HCT116 (cell line): Measurements from ENCODE around the gene MXRA7. TPM values are rescaled to one million over a fixed set of nuclear protein-coding genes. Genes with fewer than 3 reads are reported as not detected.

ENCODE experiments used
- ATAC-seq: fragments of 200-7000 bp; cut with Tn5 transposase; 2 replicates; pipeline ENCODE4 v1.9.1; 2020; ENCODE audit warnings: mild to moderate bottlenecking, moderate library complexity
- BruUV-seq: library from RNA; stranded (reverse); fragments of 400-500 nt; replicated peaks from 2 replicates; lab custom pipeline; 2021; lab: Mats Ljungman, UMichigan
- CTCF ChIA-PET: fragments of 300-600 bp; sonication (Branson Sonifier 250); formaldehyde crosslinking; loops from one replicate; lab custom pipeline; 2021; ENCODE audit warnings: antibody characterized with exemption; lab: Charles Lee
- POLR2A ChIA-PET: fragments of 300-600, 350-600 bp; sonication (Branson Sonifier 250); formaldehyde crosslinking; loops from one replicate; lab custom pipeline; 2021; ENCODE audit warnings: antibody characterized with exemption; lab: Charles Lee
- RAD21 ChIA-PET, 2 experiments: fragments of 300-600 bp; sonication (Branson Sonifier 250); formaldehyde crosslinking; loops; one replicate each; lab custom pipeline; 2023; ENCODE audit warnings: low total read pairs in 2 of 2; ENCODE audit not compliant: uncharacterized antibody in 2 of 2, unreplicated experiment in 2 of 2, low non-redundant PET in 1 of 2; lab: Charles Lee
- DNase-seq: peaks from one replicate; pipeline ENCODE4 v3.0.0-alpha.2; 2010; ENCODE audit warnings: low read depth, low spot score
- H2AFZ ChIP-seq: fragments of 200-600 bp; shearing (Covaris generic), sonication (generic); 2 replicates; pipeline ENCODE4 v1.6.1; 2017; ENCODE audit warnings: low read depth, mixed run types, mixed read lengths, antibody characterized with exemption, low read length; ENCODE audit not compliant: poor library complexity, severe bottlenecking
- H3K27ac ChIP-seq: 2 replicates; pipeline ENCODE4 v1.5.1; 2012; ENCODE audit warnings: low read depth, low read length
- H3K27me3 ChIP-seq: fragments of 200-600 bp; sonication (generic); 2 replicates; pipeline ENCODE4 v1.6.1; 2016; ENCODE audit warnings: mixed run types, low read length, mixed read lengths; ENCODE audit not compliant: insufficient read depth
- H3K36me3 ChIP-seq, 2 experiments: fragments of 200-500 bp in 1 of 2; fragments of 200-600 bp in 1 of 2; sonication (Bioruptor generic) in 1 of 2; sonication (generic) in 1 of 2; 2 replicates each; pipeline versions ENCODE4 v1.5.1 to v1.6.1; 2014 to 2016; ENCODE audit warnings: low read length in 2 of 2, inconsistent platforms in 1 of 2, mixed read lengths in 1 of 2, mixed run types in 1 of 2; ENCODE audit not compliant: insufficient read depth in 2 of 2, control insufficient read depth in 1 of 2
- H3K4me1 ChIP-seq, 2 experiments: fragments of 200-600 bp in 1 of 2; sonication (generic) in 1 of 2; 2 replicates each; pipeline versions ENCODE4 v1.5.1 to v1.6.1; 2012 to 2017; ENCODE audit warnings: low read length in 2 of 2, inconsistent platforms in 1 of 2, mild to moderate bottlenecking in 1 of 2, mixed read lengths in 1 of 2, mixed run types in 1 of 2, moderate library complexity in 1 of 2; ENCODE audit not compliant: insufficient read depth in 2 of 2, control insufficient read depth in 1 of 2
- H3K4me2 ChIP-seq: fragments of 200-600 bp; sonication (generic); 2 replicates; pipeline ENCODE4 v1.6.1; 2017; ENCODE audit warnings: mixed run types, low read length, mixed read lengths
- H3K4me3 ChIP-seq, 2 experiments: fragments of 200-600 bp in 1 of 2; sonication (generic) in 1 of 2; replicated peaks in 1 of 2; 2 replicates each; pipeline ENCODE4 v1.5.1; 2011 to 2016; ENCODE audit warnings: low read length in 2 of 2, control low read depth in 1 of 2, low read depth in 1 of 2, mild to moderate bottlenecking in 1 of 2, mixed read lengths in 1 of 2, mixed run types in 1 of 2
- H3K79me2 ChIP-seq: fragments of 200-600 bp; sonication (generic); 2 replicates; pipeline ENCODE4 v1.6.1; 2017; ENCODE audit warnings: mild to moderate bottlenecking, mixed run types, low read length, moderate library complexity, mixed read lengths; ENCODE audit not compliant: insufficient read depth
- H3K9ac ChIP-seq: fragments of 200-600 bp; sonication (generic); 2 replicates; pipeline ENCODE4 v1.6.1; 2016; ENCODE audit warnings: low read length, mixed read lengths
- H3K9me2 ChIP-seq: fragments of 200-600 bp; sonication (generic), shearing (Covaris generic); 2 replicates; pipeline ENCODE4 v1.6.1; 2017; ENCODE audit warnings: mixed run types, mild to moderate bottlenecking, moderate library complexity; ENCODE audit not compliant: insufficient read depth
- H3K9me3 ChIP-seq, 2 experiments: fragments of 200-500 bp in 1 of 2; fragments of 200-600 bp in 1 of 2; sonication (Bioruptor generic) in 1 of 2; sonication (generic) in 1 of 2; 2 replicates each; pipeline ENCODE4 v1.6.1; 2014 to 2017; ENCODE audit warnings: low read length in 2 of 2, mixed read lengths in 2 of 2, inconsistent platforms in 1 of 2, low read depth in 1 of 2, mild to moderate bottlenecking in 1 of 2, mixed run types in 1 of 2, moderate library complexity in 1 of 2; ENCODE audit not compliant: control insufficient read depth in 1 of 2, insufficient read depth in 1 of 2
- H4K20me1 ChIP-seq: fragments of 200-600 bp; sonication (generic), shearing (Covaris generic); 2 replicates; pipeline ENCODE4 v1.6.1; 2017; ENCODE audit warnings: mixed run types, mild to moderate bottlenecking, moderate library complexity; ENCODE audit not compliant: insufficient read depth
- CEBPB ChIP-seq: IDR thresholded peaks from 2 replicates; pipeline ENCODE4 v1.6.1; 2012; ENCODE audit warnings: low read depth
- EGR1 ChIP-seq: IDR thresholded peaks from 2 replicates; pipeline ENCODE4 v1.6.1; 2012; ENCODE audit warnings: low read depth
- JUND ChIP-seq: IDR thresholded peaks from 2 replicates; pipeline ENCODE4 v1.6.1; 2012
- POLR2AphosphoS5 ChIP-seq: IDR thresholded peaks from 2 replicates; pipeline ENCODE4 v1.6.1; 2011; ENCODE audit warnings: mild to moderate bottlenecking, low read depth, low read length, moderate library complexity
- intact Hi-C: fragments of 100-400 bp; cut with micrococcal nuclease; formaldehyde crosslinking; loops from 2 replicates; pipeline ENCODE4 v1.10.0; 2022
- total RNA-seq: library from RNA; stranded (reverse); gene quantifications from one replicate; pipeline ENCODE4 v1.2.1, GENCODE V29; 2021; ENCODE audit not compliant: unreplicated experiment
- TF ChIP-seq, protein P1 (sequence below), 3 experiments: fragments of 200-600 bp in 1 of 3; sonication (generic) in 1 of 3; IDR thresholded peaks in 2 of 3; conservative IDR thresholded peaks in 1 of 3; 2 replicates each; pipeline ENCODE4 v1.5.1; 2012 to 2017; ENCODE audit warnings: low read depth in 2 of 3, low read length in 2 of 3, antibody characterized with exemption in 1 of 3, borderline replicate concordance in 1 of 3, control low read depth in 1 of 3, mild to moderate bottlenecking in 1 of 3, mixed read lengths in 1 of 3, mixed run types in 1 of 3, moderate library complexity in 1 of 3; ENCODE audit not compliant: insufficient read depth in 1 of 3

MXRA7 gene
- total RNA-seq, 1 experiment from 2014 or later: 57.1 TPM

DNA sequence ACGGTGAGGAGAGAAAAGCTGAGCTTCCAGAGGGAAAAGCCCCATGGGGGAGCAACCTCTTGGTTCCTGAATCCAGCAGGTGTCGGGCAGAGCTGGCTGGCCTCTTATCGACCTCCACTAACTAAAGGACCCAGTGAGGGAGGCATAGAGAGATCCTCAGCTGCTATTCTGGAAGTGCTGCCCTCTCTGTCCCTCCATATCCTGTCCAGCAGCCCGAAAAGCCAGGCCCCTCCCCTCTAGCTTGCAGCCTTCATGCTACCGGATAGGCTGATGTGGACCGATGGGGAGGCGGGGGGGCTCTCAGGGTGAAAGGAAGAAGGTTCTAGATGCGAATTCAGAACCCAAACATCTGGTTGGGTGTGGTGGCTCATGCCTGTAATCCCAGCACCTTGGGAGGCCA, 24.9 kb downstream of the MXRA7 start:
- no peak for ATAC-seq
- CTCF ChIA-PET: no interaction called here
- H3K9me3 ChIP-seq: no peaks in the 10 kb centered on the region
- intact Hi-C loops: no loop called here
- BruUV-seq: no TSS peak
- peaks cover 0 to 2% of the 10 kb centered on the region in 2 experiments; a peak in 1 of 4 replicates for H3K36me3 ChIP-seq
- DNase-seq: no peak
- RAD21 ChIA-PET: no interaction called here
- no peak overlapping the region for H3K4me2 ChIP-seq
- H3K79me2 ChIP-seq: no peaks in the 10 kb centered on the region
- H2AFZ ChIP-seq: no peak overlapping the region
- H3K27ac ChIP-seq: no peak overlapping the region
- H3K4me3 ChIP-seq: no peak overlapping the region
- no peaks in the 10 kb centered on the region for H3K27me3 ChIP-seq
- no peaks in the 10 kb centered on the region for H4K20me1 ChIP-seq
- H3K9me2 ChIP-seq: no peaks in the 10 kb centered on the region
- peaks cover 22 to 24% of the 10 kb centered on the region in 2 experiments for H3K4me1 ChIP-seq
- POLR2A ChIA-PET: interaction anchor here (0.7 to 1.9 kb wide), 2 partner anchors 14 to 128 kb away, joined by 3 to 4 read pairs; no protein-coding TSS in a partner anchor
- TF ChIP-seq POLR2AphosphoS5 (no peak), EGR1 (no peak), JUND (no peak)
- no peak overlapping the region for H3K9ac ChIP-seq

DNA sequence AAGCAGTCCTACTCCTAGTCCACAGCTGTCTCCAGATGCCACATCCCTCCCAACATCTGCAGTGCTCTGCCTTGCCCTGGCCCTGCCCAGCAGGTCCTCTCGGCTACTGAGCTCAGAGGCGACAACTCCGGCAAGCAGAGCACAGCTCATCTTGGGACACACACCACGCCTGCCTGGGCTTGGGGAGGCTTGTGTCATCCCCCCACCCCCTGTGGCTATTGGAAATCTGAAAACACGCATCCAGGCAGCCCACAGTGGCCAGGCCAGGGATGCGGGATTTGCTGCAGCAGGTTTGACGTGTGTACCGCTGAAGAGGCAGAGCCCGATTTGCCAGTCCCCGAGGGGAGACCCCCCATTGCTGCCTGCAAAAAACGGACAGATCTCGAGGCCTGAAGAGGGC, 25.4 kb downstream of the MXRA7 start:
- Histone ChIP-seq H3K9ac (no peak overlapping the region), H3K9me3 (no peaks in the 10 kb centered on the region), H3K4me3 (no peak overlapping the region), H3K36me3 (peaks cover 0 to 2% of the 10 kb centered on the region in 2 experiments; a peak in 1 of 4 replicates), H2AFZ (no peak overlapping the region), H3K9me2 (no peaks in the 10 kb centered on the region), H3K27ac (no peak overlapping the region), H3K4me1 (peaks cover 22 to 24% of the 10 kb centered on the region in 2 experiments), H4K20me1 (no peaks in the 10 kb centered on the region), H3K27me3 (no peaks in the 10 kb centered on the region), H3K79me2 (no peaks in the 10 kb centered on the region), H3K4me2 (no peak overlapping the region)
- CTCF ChIA-PET: interaction anchor here (1.8 kb wide), 1 partner anchor 13 kb away, joined by 5 read pairs; no protein-coding TSS in a partner anchor
- no peak for TF ChIP-seq CEBPB
- TF ChIP-seq EGR1: no peak
- TF ChIP-seq, protein P1, sequence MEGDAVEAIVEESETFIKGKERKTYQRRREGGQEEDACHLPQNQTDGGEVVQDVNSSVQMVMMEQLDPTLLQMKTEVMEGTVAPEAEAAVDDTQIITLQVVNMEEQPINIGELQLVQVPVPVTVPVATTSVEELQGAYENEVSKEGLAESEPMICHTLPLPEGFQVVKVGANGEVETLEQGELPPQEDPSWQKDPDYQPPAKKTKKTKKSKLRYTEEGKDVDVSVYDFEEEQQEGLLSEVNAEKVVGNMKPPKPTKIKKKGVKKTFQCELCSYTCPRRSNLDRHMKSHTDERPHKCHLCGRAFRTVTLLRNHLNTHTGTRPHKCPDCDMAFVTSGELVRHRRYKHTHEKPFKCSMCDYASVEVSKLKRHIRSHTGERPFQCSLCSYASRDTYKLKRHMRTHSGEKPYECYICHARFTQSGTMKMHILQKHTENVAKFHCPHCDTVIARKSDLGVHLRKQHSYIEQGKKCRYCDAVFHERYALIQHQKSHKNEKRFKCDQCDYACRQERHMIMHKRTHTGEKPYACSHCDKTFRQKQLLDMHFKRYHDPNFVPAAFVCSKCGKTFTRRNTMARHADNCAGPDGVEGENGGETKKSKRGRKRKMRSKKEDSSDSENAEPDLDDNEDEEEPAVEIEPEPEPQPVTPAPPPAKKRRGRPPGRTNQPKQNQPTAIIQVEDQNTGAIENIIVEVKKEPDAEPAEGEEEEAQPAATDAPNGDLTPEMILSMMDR (IDR thresholded peaks at IDR 0.05 in 2 of 3, conservative IDR thresholded peaks at IDR 0.05 in 1 of 3; ENCODE audit: borderline replicate concordance in 1 of 3, insufficient read depth in 1 of 3, low read depth in 2 of 3, low read length in 2 of 3): no peak
- no TSS peak for BruUV-seq
- POLR2A ChIA-PET: interaction anchor here (0.7 to 1.9 kb wide), 2 partner anchors 13 to 128 kb away, joined by 3 to 4 read pairs; no protein-coding TSS in a partner anchor
- intact Hi-C loops: no loop called here
- ATAC-seq (no peak), DNase-seq (no peak)
- RAD21 ChIA-PET: no interaction called here
